ENCODE data around the gene ZIC5. TPM values are rescaled to one million over a fixed set of nuclear protein-coding genes. Genes with fewer than 3 reads are reported as not detected.

The ZIC5 gene
- polyA plus RNA-seq, 2 of the 4 experiments (the other 2 are of a cell fraction), result 2.8 to 3.1 TPM

- peak; percentile 94 for TF ChIP-seq CTCF (IDR thresholded peaks at IDR 0.05)
Observed at GRCh38 chr13:99916366-99917103, 55.0 kb downstream of the ZIC5 start (continued).

- DNase-seq (ENCODE audit: low read depth in 1 of 2, low spot score in 1 of 2), result no peak
- POLR2A ChIA-PET, result no interaction called here
Observed at GRCh38 chr13:99913167-99913566, 58.4 kb downstream of the ZIC5 start.

More at GRCh38 chr13:99913167-99913566, 58.4 kb downstream of the ZIC5 start:
- Histone ChIP-seq H3K4me2 (no peak overlapping the region), H3K9me3 (no peaks in the 10 kb centered on the region), H3K4me1 (peaks cover 8% of the 10 kb centered on the region), H3K27ac (no peak overlapping the region), H3K4me3 (no peak overlapping the region)
- CTCF ChIA-PET, result interaction anchor here (0.6 to 4.8 kb wide), 6 partner anchors 13 to 601 kb away, joined by 3 to 19 read pairs (median 6); no protein-coding TSS in a partner anchor
- ATAC-seq, result no peak
- WGBS (ENCODE audit: missing lambda C conversion rate), result 84% methylated on average over 7 of the region's 7 CpGs
- TF ChIP-seq MYC (IDR thresholded peaks at IDR 0.05; ENCODE audit: borderline replicate concordance, low read length), result no peak
- no peak for TF ChIP-seq JUN (IDR thresholded peaks at IDR 0.05)
- TF ChIP-seq HOXB13 (CRISPR knock-in tag; IDR thresholded peaks at IDR 0.05; ENCODE audit: low read depth), result no peak
- TF ChIP-seq TFCP2L1 (CRISPR knock-in tag; IDR thresholded peaks at IDR 0.05), result no peak
- TF ChIP-seq ELK1 (IDR thresholded peaks at IDR 0.05; ENCODE audit: low read depth, low read length), result no peak
- FAIRE-seq, result no peak

Other genes starting within 250 kb of the ZIC5 start
- gene ZIC2, start 10.0 kb upstream of the ZIC5 start, polyA plus RNA-seq (2011; rRNA removed), result 2.1 and 3.0 TPM in 2 replicates
- gene ZIC2, start 10.0 kb upstream of the ZIC5 start, polyA plus RNA-seq (2017; fragmentation: RNase III; extraction: RNeasy Plus Mini Kit Qiagen cat#74134 plus additional on column Dnase treatment), result 7.9 to 10.3 TPM (median 9.2 TPM) in 3 replicates
- 13.2 and 16.3 TPM in 2 replicates for gene PCCA, start 117.3 kb upstream of the ZIC5 start, polyA plus RNA-seq (2011; rRNA removed)
- 12.9 to 13.7 TPM (median 12.9 TPM) in 3 replicates for gene PCCA, start 117.3 kb upstream of the ZIC5 start, polyA plus RNA-seq (2017; fragmentation: RNase III; extraction: RNeasy Plus Mini Kit Qiagen cat#74134 plus additional on column Dnase treatment)